GM12878 (cell line): ENCODE measurements around the gene INTS14. TPM values are rescaled to one million over a fixed set of nuclear protein-coding genes. Genes with fewer than 3 reads are reported as not detected.

Source experiments
- ASH2L ChIP-seq: fragments of 300-600, 200-600 bp; sonication (generic); IDR thresholded peaks from 2 replicates; pipeline ENCODE4 v1.6.1; 2017; ENCODE audit warnings: low read depth, mild to moderate bottlenecking, borderline replicate concordance
- ATF7 ChIP-seq: fragments of 450-650 bp; IDR thresholded peaks from 2 replicates; pipeline ENCODE4 v1.6.1; 2016; ENCODE audit warnings: low read depth, mild to moderate bottlenecking
- CEBPB ChIP-seq, 2 experiments: fragments of 150-350 bp in 1 of 2; IDR thresholded peaks; 2 replicates each; pipeline ENCODE4 v1.6.1; 2012 to 2014; ENCODE audit warnings: low read depth in 2 of 2, low read length in 2 of 2, borderline replicate concordance in 1 of 2, inconsistent platforms in 1 of 2
- CHD2 ChIP-seq: IDR thresholded peaks from 2 replicates; pipeline ENCODE4 v1.6.1; 2011; ENCODE audit warnings: low read depth, low read length, improper control_type of control experiment, borderline replicate concordance
- CREB1 ChIP-seq: IDR thresholded peaks from 2 replicates; pipeline ENCODE4 v1.6.1; 2012; ENCODE audit warnings: low read depth, mild to moderate bottlenecking, inconsistent platforms
- CREM ChIP-seq: IDR thresholded peaks from 2 replicates; pipeline ENCODE4 v1.6.1; 2014; ENCODE audit warnings: antibody characterized with exemption, low read depth
- GABPA ChIP-seq: IDR thresholded peaks from 2 replicates; pipeline ENCODE4 v1.6.1; 2014; ENCODE audit warnings: antibody characterized with exemption, low read depth, mild to moderate bottlenecking, inconsistent platforms
- IKZF1 ChIP-seq: fragments of 450-650 bp; conservative IDR thresholded peaks from 2 replicates; pipeline ENCODE4 v1.6.1; 2017; ENCODE audit warnings: antibody characterized with exemption, mild to moderate bottlenecking
- JUNB ChIP-seq: IDR thresholded peaks from 2 replicates; pipeline ENCODE4 v1.6.1; 2016; ENCODE audit warnings: antibody characterized with exemption, mild to moderate bottlenecking
- NFYA ChIP-seq: IDR thresholded peaks from 2 replicates; pipeline ENCODE4 v1.6.1; 2011; ENCODE audit warnings: low read depth, mild to moderate bottlenecking, low read length, improper control_type of control experiment, borderline replicate concordance
- NFYB ChIP-seq: IDR thresholded peaks from 2 replicates; pipeline ENCODE4 v1.6.1; 2011; ENCODE audit warnings: low read depth, mild to moderate bottlenecking, low read length, improper control_type of control experiment, moderate library complexity; ENCODE audit not compliant: insufficient read depth
- POLR2AphosphoS2 ChIP-seq: IDR thresholded peaks from 2 replicates; pipeline ENCODE4 v1.6.1; 2011; ENCODE audit warnings: low read depth, mild to moderate bottlenecking, low read length, improper control_type of control experiment, moderate library complexity
- SMC3 ChIP-seq: IDR thresholded peaks from 2 replicates; pipeline ENCODE4 v1.6.1; 2011; ENCODE audit warnings: low read length, improper control_type of control experiment, borderline replicate concordance
- SRF ChIP-seq, 2 experiments: IDR thresholded peaks; 2 replicates each; pipeline ENCODE4 v1.6.1; 2011; ENCODE audit warnings: low read depth in 2 of 2, low read length in 2 of 2, mild to moderate bottlenecking in 1 of 2, moderate library complexity in 1 of 2
- STAT1 ChIP-seq: fragments of 450-650 bp; conservative IDR thresholded peaks from 2 replicates; pipeline ENCODE4 v1.6.1; 2014; ENCODE audit warnings: antibody characterized with exemption, mild to moderate bottlenecking
- STAT3 ChIP-seq: IDR thresholded peaks from 2 replicates; pipeline ENCODE4 v1.6.1; 2011; ENCODE audit warnings: low read depth, low read length, improper control_type of control experiment
- TARDBP ChIP-seq: IDR thresholded peaks from 2 replicates; pipeline ENCODE4 v1.6.1; 2016; ENCODE audit warnings: borderline replicate concordance
- ZNF217 ChIP-seq: fragments of 450-650 bp; IDR thresholded peaks from 2 replicates; pipeline ENCODE4 v1.6.1; 2017; ENCODE audit warnings: antibody characterized with exemption, mild to moderate bottlenecking
- ZNF24 ChIP-seq: fragments of 450-650 bp; IDR thresholded peaks from 2 replicates; pipeline ENCODE4 v1.6.1; 2017; ENCODE audit warnings: antibody characterized with exemption, mild to moderate bottlenecking
- ZNF384 ChIP-seq: IDR thresholded peaks from 2 replicates; pipeline ENCODE4 v1.6.1; 2012; ENCODE audit warnings: low read depth, mild to moderate bottlenecking, low read length, improper control_type of control experiment, borderline replicate concordance
- polyA plus RNA-seq, 11 experiments: library from polyadenylated mRNA; depleted of rRNA in 4 of 11; unstranded in 6 of 11; stranded (reverse) in 5 of 11; fragments of >200 nt; fragmentation: Nextera tagmentation in 4 of 11; fragmentation: Illumina TruSeq in 1 of 11; extraction: Ambion mirVana in 4 of 11; extraction: Trizol in 1 of 11; gene quantifications; 1 replicate in 1 of 11; 2 replicates in 10 of 11; pipeline versions ENCODE4 v1.2.1 to v1.2.3, GENCODE V29; 2011 to 2016; ENCODE audit warnings: inconsistent platforms in 2 of 11, missing spikeins in 2 of 11, low read depth in 1 of 11
- total RNA-seq, 4 experiments: library from RNA; depleted of rRNA in 3 of 4; stranded (reverse); fragments of >200 nt in 3 of 4; fragmentation: Illumina TruSeq in 1 of 4; extraction: Trizol in 1 of 4; gene quantifications; 2 replicates each; pipeline versions ENCODE4 v1.2.1 to v1.2.3, GENCODE V29; 2013 to 2021
- TF ChIP-seq, protein P1 (sequence below): IDR thresholded peaks from 2 replicates; pipeline ENCODE4 v1.6.1; 2011; ENCODE audit warnings: mild to moderate bottlenecking, low read depth, low read length, moderate library complexity; ENCODE audit not compliant: insufficient replicate concordance
- TF ChIP-seq, protein P2 (sequence below): fragments of 450-650 bp; IDR thresholded peaks from 2 replicates; pipeline ENCODE4 v1.6.1; 2017; ENCODE audit warnings: mild to moderate bottlenecking, moderate library complexity
- TF ChIP-seq, protein P3 (sequence below): IDR thresholded peaks from 2 replicates; pipeline ENCODE4 v1.6.1; 2012; ENCODE audit warnings: low read depth, low read length, improper control_type of control experiment

The INTS14 gene
- total and polyA plus RNA-seq, 10 of the 15 experiments (the other 5 are each of a cell fraction or from before 2014, with no cell fraction given) = 36.8 to 76.9 (median 47.7) TPM

DNA sequence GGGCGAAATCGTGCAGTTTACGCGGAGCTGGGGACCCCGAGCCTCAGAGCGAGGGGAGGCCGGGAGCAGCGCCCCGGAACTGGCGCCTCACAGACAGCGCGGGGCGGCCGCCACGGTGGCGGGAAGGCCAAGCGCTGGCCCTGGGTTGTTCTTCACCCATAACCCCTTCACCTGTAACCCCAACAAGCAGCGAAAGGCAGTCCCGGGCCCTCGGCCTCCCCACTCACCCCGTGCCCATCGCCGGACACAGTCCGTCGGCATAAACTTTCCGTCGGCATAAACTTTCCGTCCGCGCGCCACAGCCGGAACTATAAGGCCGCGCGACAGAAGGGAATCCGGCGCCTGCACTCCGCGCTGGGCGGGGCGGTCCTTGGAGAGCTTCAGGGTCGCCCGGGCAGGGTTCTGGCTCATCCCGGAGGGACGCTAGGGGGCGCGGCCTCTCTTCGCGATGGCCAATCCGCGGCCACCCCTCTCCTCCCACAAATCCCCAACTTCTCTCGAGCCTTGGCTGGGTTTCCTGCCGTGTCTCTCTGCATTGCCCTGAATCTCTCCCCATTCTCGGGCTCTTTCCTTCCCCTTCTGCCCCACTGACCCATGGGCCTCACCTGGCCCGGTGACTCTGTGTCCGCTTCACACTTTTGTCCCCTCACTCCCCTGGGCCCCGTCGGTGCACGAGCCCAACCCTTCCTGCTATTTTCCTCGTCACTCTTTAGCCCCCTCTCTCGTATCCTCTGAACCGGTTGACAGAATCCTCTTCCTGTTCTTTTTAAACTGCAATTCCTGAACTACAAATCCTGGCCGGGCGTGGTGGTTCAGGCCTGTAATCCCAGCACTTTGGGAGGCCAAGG, at the start of gene INTS14 (continued):
- TF ChIP-seq TARDBP (peak; percentile 50; the same call in 1 of the 2 replicates), JUNB (no peak), ATF7 (peak; percentile 34), CREM (peak; percentile 86), STAT1 (peak; percentile 98; the same call in 1 of the 2 replicates), NFYB (peak; percentile 66; the same call in 1 of the 2 replicates), ZNF384 (no peak; the same call in 1 of the 2 replicates), SMC3 (peak; percentile 37; the same call in 1 of the 2 replicates), IKZF1 (peak; percentile 97), CREB1 (peak; percentile 84), CEBPB (IDR thresholded peaks at IDR 0.05; ENCODE audit: borderline replicate concordance in 1 of 2, low read depth in 2 of 2, low read length in 2 of 2) (no peak), NFYA (no peak), ZNF24 (peak; percentile 83; the same call in 1 of the 2 replicates), ZNF217 (peak; percentile 73), GABPA (peak; percentile 97), ASH2L (0 out of 2 replicates have a peak, but pooled peaks have one; percentile 66), CHD2 (peak; percentile 59; the same call in 1 of the 2 replicates), POLR2AphosphoS2 (peak; percentile 72), SRF (IDR thresholded peaks at IDR 0.05; ENCODE audit: low read depth in 2 of 2, low read length in 2 of 2) (peak; percentile 31 to 85; a peak in 3 of 4 replicates), STAT3 (no peak)
- TF ChIP-seq, protein P1, sequence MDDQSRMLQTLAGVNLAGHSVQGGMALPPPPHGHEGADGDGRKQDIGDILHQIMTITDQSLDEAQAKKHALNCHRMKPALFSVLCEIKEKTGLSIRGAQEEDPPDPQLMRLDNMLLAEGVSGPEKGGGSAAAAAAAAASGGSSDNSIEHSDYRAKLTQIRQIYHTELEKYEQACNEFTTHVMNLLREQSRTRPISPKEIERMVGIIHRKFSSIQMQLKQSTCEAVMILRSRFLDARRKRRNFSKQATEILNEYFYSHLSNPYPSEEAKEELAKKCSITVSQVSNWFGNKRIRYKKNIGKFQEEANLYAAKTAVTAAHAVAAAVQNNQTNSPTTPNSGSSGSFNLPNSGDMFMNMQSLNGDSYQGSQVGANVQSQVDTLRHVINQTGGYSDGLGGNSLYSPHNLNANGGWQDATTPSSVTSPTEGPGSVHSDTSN = no peak
- TF ChIP-seq, protein P2, sequence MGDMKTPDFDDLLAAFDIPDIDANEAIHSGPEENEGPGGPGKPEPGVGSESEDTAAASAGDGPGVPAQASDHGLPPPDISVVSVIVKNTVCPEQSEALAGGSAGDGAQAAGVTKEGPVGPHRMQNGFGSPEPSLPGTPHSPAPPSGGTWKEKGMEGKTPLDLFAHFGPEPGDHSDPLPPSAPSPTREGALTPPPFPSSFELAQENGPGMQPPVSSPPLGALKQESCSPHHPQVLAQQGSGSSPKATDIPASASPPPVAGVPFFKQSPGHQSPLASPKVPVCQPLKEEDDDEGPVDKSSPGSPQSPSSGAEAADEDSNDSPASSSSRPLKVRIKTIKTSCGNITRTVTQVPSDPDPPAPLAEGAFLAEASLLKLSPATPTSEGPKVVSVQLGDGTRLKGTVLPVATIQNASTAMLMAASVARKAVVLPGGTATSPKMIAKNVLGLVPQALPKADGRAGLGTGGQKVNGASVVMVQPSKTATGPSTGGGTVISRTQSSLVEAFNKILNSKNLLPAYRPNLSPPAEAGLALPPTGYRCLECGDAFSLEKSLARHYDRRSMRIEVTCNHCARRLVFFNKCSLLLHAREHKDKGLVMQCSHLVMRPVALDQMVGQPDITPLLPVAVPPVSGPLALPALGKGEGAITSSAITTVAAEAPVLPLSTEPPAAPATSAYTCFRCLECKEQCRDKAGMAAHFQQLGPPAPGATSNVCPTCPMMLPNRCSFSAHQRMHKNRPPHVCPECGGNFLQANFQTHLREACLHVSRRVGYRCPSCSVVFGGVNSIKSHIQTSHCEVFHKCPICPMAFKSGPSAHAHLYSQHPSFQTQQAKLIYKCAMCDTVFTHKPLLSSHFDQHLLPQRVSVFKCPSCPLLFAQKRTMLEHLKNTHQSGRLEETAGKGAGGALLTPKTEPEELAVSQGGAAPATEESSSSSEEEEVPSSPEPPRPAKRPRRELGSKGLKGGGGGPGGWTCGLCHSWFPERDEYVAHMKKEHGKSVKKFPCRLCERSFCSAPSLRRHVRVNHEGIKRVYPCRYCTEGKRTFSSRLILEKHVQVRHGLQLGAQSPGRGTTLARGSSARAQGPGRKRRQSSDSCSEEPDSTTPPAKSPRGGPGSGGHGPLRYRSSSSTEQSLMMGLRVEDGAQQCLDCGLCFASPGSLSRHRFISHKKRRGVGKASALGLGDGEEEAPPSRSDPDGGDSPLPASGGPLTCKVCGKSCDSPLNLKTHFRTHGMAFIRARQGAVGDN = peak; percentile 80; the same call in 1 of the 2 replicates
- TF ChIP-seq, protein P3, sequence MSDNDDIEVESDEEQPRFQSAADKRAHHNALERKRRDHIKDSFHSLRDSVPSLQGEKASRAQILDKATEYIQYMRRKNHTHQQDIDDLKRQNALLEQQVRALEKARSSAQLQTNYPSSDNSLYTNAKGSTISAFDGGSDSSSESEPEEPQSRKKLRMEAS = peak; percentile 88
